Right lobe of liver (tissue), 4 donors: ENCODE results near the gene PAX8.

ENCODE experiments used
- POLR2A ChIP-seq: fragments of 450-650 bp; IDR thresholded peaks from one replicate; pipeline ENCODE4 v1.6.1; 2017; ENCODE audit warnings: antibody characterized with exemption, mild to moderate bottlenecking
- TF ChIP-seq, protein P1 (sequence below), 4 donors: fragments of 200-600 bp in 3 of 4; fragments of 450-650 bp in 1 of 4; IDR thresholded peaks; one replicate each; pipeline versions ENCODE4 v1.5.1 to v1.8.0; 2016 to 2022; ENCODE audit warnings: antibody characterized with exemption in 4 of 4, mild to moderate bottlenecking in 2 of 4
- donor health status: DM: no; HTN: no; CAD: no.
- donor health status: DM: no; HTN: no; CAD: no.
- donor health status: DM: no; HTN: yes; CAD: no.

DNA sequence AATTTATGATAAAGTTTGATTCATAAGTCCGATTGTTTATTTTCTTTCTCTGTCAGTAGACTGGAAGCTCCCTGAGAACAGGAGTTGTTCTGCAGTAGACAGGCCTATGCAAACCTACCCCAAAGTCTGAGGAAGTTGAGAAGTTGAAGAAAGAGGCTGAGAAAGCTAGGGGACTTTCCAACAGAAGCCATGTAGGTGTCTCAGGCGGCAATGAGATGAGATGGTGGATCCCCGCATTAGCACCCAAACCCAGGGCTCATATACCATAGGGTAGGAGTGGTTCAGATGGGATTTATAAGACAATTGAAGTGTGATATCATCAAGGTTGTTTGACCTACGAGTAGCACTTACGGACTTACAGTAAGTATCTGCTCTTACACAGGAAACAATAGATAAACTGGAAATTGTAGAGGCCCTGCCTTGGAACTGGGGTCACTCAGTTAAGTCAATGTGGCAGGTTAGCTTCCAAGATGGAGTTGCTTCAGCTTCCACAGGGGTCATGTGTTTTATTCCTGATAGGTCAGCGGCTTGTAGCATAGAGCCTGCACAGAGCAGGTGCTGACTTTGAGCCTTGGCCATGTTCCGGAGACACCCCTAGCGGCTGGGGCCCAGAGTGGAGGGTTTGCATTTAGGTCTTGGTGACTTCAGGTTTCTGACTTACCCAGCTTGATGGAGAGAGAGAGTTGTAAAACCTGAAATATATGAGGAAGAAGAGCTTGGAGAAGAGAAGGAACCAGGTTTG is 107.2 kb downstream of the PAX8 start:
- no peak for TF ChIP-seq POLR2A
- TF ChIP-seq, protein P1, sequence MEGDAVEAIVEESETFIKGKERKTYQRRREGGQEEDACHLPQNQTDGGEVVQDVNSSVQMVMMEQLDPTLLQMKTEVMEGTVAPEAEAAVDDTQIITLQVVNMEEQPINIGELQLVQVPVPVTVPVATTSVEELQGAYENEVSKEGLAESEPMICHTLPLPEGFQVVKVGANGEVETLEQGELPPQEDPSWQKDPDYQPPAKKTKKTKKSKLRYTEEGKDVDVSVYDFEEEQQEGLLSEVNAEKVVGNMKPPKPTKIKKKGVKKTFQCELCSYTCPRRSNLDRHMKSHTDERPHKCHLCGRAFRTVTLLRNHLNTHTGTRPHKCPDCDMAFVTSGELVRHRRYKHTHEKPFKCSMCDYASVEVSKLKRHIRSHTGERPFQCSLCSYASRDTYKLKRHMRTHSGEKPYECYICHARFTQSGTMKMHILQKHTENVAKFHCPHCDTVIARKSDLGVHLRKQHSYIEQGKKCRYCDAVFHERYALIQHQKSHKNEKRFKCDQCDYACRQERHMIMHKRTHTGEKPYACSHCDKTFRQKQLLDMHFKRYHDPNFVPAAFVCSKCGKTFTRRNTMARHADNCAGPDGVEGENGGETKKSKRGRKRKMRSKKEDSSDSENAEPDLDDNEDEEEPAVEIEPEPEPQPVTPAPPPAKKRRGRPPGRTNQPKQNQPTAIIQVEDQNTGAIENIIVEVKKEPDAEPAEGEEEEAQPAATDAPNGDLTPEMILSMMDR (IDR thresholded peaks at IDR 0.05) = no peak
